Lung (tissue), 16 donors: Measurements from ENCODE around the gene MGP. TPM values are rescaled to one million over a fixed set of nuclear protein-coding genes. Genes with fewer than 3 reads are reported as not detected.

ENCODE experiments used
- ATAC-seq: fragments of 200-7000 bp; cut with Tn5 transposase; one replicate; pipeline ENCODE4 v1.9.1; 2020; ENCODE audit warnings: moderate number of reproducible peaks; ENCODE audit not compliant: insufficient read depth, low FRiP score
- DNase-seq, 3 donors: peaks; one replicate each; pipeline ENCODE4 v3.0.0-alpha.2; 2013 to 2017
- H3K27ac ChIP-seq, 2 donors: one replicate each; pipeline ENCODE4 v1.5.1; 2013; ENCODE audit warnings: mild to moderate bottlenecking in 2 of 2, moderate library complexity in 2 of 2, control low read depth in 1 of 2, inconsistent platforms in 1 of 2, low read depth in 1 of 2, low read length in 1 of 2
- H3K27me3 ChIP-seq, 3 donors: one replicate each; pipeline ENCODE4 v1.5.1; 2013; ENCODE audit warnings: low read length in 2 of 3; ENCODE audit not compliant: control insufficient read depth in 3 of 3, insufficient read depth in 3 of 3
- H3K36me3 ChIP-seq, 4 donors: one replicate each; pipeline ENCODE4 v1.5.1; 2013; ENCODE audit warnings: low read length in 4 of 4, mild to moderate bottlenecking in 1 of 4, moderate library complexity in 1 of 4; ENCODE audit not compliant: control insufficient read depth in 4 of 4, insufficient read depth in 4 of 4
- H3K4me1 ChIP-seq, 5 donors: one replicate each; pipeline ENCODE4 v1.5.1; 2013; ENCODE audit warnings: low read length in 5 of 5, mild to moderate bottlenecking in 2 of 5, moderate library complexity in 1 of 5; ENCODE audit not compliant: control insufficient read depth in 5 of 5, insufficient read depth in 5 of 5
- H3K4me3 ChIP-seq: one replicate; pipeline ENCODE4 v1.5.1; 2013; ENCODE audit warnings: mild to moderate bottlenecking, control low read depth, moderate library complexity
- H3K9ac ChIP-seq, 2 donors: one replicate each; pipeline ENCODE4 v1.5.1; 2013; ENCODE audit warnings: low read length in 2 of 2, control low read depth in 1 of 2; ENCODE audit not compliant: insufficient read depth in 1 of 2
- H3K9me3 ChIP-seq, 4 donors: one replicate each; pipeline ENCODE4 v1.5.1; 2013; ENCODE audit warnings: low read length in 3 of 4, mild to moderate bottlenecking in 1 of 4, moderate library complexity in 1 of 4; ENCODE audit not compliant: control insufficient read depth in 4 of 4, insufficient read depth in 3 of 4
- WGBS, 2 donors: extraction: QIAGEN DNeasy Blood & Tissue Kit; methylation state at CpG; one replicate each; pipeline ENCODE4 v1.1.7; 2013; 5-methylcytosine and 5-hydroxymethylcytosine counted together
- long read RNA-seq, 5 donors: transcript quantifications; one replicate each; lab custom pipeline, GENCODE V29; 2026
- polyA plus RNA-seq, 2 donors: library from polyadenylated mRNA; stranded (reverse); fragments of 200-250 nt; gene quantifications; one replicate each; pipeline ENCODE4 v1.2.1, GENCODE V29; 2013
- total RNA-seq, 2 donors: library from RNA; depleted of rRNA in 1 of 2; stranded (reverse); fragments of >200 nt in 1 of 2; gene quantifications; one replicate each; pipeline ENCODE4 v1.2.1, GENCODE V29; 2014 to 2021
- TF ChIP-seq, protein P1 (sequence below): IDR thresholded peaks from 2 replicates; pipeline ENCODE4 v1.5.1; 2012; ENCODE audit warnings: mild to moderate bottlenecking; ENCODE audit errors: control extremely low read depth, extremely low read depth
- donor health status: control.
- donor health status: control.
- donor health status: Bipolar disorder and iron deficiency.
- donor health status: healthy.
- donor health status: DM: yes; HTN: yes; CAD: no.

MGP gene
- total RNA-seq = 100 to 1,000 TPM; 175 to 592 TPM
- polyA plus RNA-seq = 100 to 1,000 TPM; 193 to 262 TPM
- long read RNA-seq, donor 1, transcript MGP-203 (4 exons, 1,405 nt) = major isoform, 84 of 100 reads
- long read RNA-seq, donor 1, partial matches to known transcripts = 15 of 100 reads
- long read RNA-seq, donor 1, other reads (novel, unspliced or antisense) = 0 of 100 reads
- long read RNA-seq, donor 2, transcript MGP-203 (4 exons, 1,405 nt) = major isoform, 41 of 41 reads
- long read RNA-seq, donor 2, partial matches to known transcripts = 0 of 41 reads
- long read RNA-seq, donor 2, other reads (novel, unspliced or antisense) = 0 of 41 reads
- long read RNA-seq, donor 3, transcript MGP-203 (4 exons, 1,405 nt) = major isoform, 42 of 42 reads
- long read RNA-seq, donor 3, partial matches to known transcripts = 0 of 42 reads
- long read RNA-seq, donor 3, other reads (novel, unspliced or antisense) = 0 of 42 reads
- long read RNA-seq, donor 4, transcript MGP-203 (4 exons, 1,405 nt) = major isoform, 41 of 48 reads
- long read RNA-seq, donor 4, partial matches to known transcripts = 7 of 48 reads
- long read RNA-seq, donor 4, other reads (novel, unspliced or antisense) = 0 of 48 reads
- long read RNA-seq, donor 5, transcript MGP-203 (4 exons, 1,405 nt) = major isoform, 93 of 94 reads
- long read RNA-seq, donor 5, partial matches to known transcripts = 0 of 94 reads
- long read RNA-seq, donor 5, other reads (novel, unspliced or antisense) = 0 of 94 reads

DNA sequence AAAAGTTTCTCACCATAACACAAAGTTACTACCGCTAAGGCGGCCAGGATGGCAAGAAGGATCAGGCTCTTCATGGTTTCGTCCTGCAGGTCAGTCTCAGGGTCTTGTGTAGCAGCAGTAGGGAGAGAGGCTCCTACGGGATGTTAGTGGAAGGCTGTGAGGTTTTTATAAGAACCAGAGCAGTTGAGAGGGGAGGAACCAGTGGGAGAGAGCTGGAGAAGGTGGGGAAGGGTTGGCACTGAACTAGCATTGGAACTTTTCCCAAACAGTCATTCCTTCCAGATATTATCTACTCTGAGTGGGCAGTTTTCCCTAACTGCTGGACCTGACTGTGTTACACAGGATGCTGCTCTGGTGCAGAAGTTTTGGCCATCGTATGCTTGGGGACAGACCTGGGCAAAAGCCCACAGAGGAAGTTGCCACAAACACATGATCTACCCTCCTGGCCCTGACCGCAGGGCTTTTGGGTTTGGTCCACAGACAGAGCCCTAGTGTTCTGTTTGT is at the start of gene MGP:
MGP (minus strand) TSS at position 137 of the 504 bp plus-strand sequence; CDS start at position 74, 63 bp downstream.
- peaks cover 0 to 1% (median 0%) of the 10 kb centered on the region in 4 donors for H3K36me3 ChIP-seq
- peak within 1 kb of the TSS; percentile 79 to 85 for H3K27ac ChIP-seq
- no peak within 1 kb of the TSS for H3K4me3 ChIP-seq
- no peaks in the 10 kb centered on the region for H3K9me3 ChIP-seq
- H3K4me1 ChIP-seq = peaks cover 0 to 54% (median 7%) of the 10 kb centered on the region in 5 donors
- peak; percentile 34 to 78 (median 67) for DNase-seq
- peak within 1 kb of the TSS in 1 of 2 donors; percentile 73 for H3K9ac ChIP-seq
- 32 to 45% methylated on average over 6 of the region's 6 CpGs for WGBS, 2 donors
- TF ChIP-seq, protein P1, sequence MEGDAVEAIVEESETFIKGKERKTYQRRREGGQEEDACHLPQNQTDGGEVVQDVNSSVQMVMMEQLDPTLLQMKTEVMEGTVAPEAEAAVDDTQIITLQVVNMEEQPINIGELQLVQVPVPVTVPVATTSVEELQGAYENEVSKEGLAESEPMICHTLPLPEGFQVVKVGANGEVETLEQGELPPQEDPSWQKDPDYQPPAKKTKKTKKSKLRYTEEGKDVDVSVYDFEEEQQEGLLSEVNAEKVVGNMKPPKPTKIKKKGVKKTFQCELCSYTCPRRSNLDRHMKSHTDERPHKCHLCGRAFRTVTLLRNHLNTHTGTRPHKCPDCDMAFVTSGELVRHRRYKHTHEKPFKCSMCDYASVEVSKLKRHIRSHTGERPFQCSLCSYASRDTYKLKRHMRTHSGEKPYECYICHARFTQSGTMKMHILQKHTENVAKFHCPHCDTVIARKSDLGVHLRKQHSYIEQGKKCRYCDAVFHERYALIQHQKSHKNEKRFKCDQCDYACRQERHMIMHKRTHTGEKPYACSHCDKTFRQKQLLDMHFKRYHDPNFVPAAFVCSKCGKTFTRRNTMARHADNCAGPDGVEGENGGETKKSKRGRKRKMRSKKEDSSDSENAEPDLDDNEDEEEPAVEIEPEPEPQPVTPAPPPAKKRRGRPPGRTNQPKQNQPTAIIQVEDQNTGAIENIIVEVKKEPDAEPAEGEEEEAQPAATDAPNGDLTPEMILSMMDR = no peak
- H3K27me3 ChIP-seq = no peaks in the 10 kb centered on the region
- ATAC-seq = peak; percentile 42

DNA sequence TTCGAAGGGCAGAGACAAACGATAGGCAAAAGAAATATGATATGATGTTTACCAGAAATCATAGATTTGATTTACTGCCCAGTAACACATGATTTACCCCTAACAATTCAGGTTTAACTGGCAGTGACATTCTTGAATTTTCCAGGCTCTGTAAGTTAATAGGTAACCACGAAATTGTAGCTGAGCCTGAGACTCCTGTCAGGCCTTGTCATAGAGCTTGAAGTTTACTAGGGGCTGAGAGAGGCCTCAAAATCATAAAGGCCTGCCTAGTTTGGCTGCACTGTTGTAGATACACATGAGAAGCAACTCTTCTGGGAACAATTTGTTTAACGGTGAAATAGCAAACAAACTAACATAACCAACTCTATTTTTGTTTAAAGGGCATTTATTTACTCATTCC is 49.4 kb upstream of the MGP start:
- no peak overlapping the region for H3K27ac ChIP-seq
- 62 to 85% methylated on average over 4 of the region's 4 CpGs for WGBS, 2 donors
- H3K9ac ChIP-seq = no peak overlapping the region
- ATAC-seq = no peak
- H3K4me3 ChIP-seq = no peak overlapping the region
- TF ChIP-seq, protein P1 = no peak
- H3K27me3 ChIP-seq = no peaks in the 10 kb centered on the region
- peak; percentile 21 to 72 (median 44) for DNase-seq
- no peaks in the 10 kb centered on the region for H3K9me3 ChIP-seq
- H3K36me3 ChIP-seq = no peaks in the 10 kb centered on the region
- H3K4me1 ChIP-seq = peaks cover 0 to 13% (median 0%) of the 10 kb centered on the region in 5 donors

DNA sequence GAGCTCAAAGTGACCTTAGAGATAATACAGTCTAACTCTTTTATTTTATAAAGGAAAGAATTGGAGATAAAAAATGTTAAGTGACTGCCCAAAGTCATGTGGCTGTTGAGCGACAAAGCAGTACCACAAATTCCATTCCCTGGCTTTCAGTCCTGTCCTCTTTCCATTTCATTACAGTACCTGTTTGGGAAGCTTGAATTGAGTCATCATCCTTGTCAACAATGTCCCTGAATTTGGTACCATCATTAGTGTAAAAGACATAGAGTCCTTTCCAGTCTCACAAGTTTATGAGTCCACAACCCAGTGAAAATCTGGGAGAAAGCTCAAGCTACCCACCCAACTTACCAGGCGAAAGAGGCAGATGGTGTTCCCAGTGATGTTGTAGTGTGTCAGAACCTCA is 48.9 kb upstream of the MGP start:
- H3K4me3 ChIP-seq = no peak overlapping the region
- TF ChIP-seq, protein P1 = no peak

More for the DNA sequence above, 48.9 kb upstream of the MGP start:
- peaks cover 0 to 14% (median 0%) of the 10 kb centered on the region in 5 donors for H3K4me1 ChIP-seq
- no peaks in the 10 kb centered on the region for H3K27me3 ChIP-seq
- no peaks in the 10 kb centered on the region for H3K9me3 ChIP-seq
- ATAC-seq (no peak), DNase-seq (no peak)
- H3K36me3 ChIP-seq = no peaks in the 10 kb centered on the region
- no peak overlapping the region for H3K9ac ChIP-seq
- no peak overlapping the region for H3K27ac ChIP-seq
- 98% methylated on average over 2 of the region's 2 CpGs for WGBS, 2 donors
